GM12801 (cell line): ENCODE data around the gene KCTD19.

Source experiments
- TF ChIP-seq, protein P1 (sequence below): IDR thresholded peaks from one replicate; pipeline ENCODE4 v1.5.1; 2011; ENCODE audit warnings: control low read depth; ENCODE audit not compliant: insufficient read length; ENCODE audit errors: extremely low read depth

Gene KCTD19

DNA sequence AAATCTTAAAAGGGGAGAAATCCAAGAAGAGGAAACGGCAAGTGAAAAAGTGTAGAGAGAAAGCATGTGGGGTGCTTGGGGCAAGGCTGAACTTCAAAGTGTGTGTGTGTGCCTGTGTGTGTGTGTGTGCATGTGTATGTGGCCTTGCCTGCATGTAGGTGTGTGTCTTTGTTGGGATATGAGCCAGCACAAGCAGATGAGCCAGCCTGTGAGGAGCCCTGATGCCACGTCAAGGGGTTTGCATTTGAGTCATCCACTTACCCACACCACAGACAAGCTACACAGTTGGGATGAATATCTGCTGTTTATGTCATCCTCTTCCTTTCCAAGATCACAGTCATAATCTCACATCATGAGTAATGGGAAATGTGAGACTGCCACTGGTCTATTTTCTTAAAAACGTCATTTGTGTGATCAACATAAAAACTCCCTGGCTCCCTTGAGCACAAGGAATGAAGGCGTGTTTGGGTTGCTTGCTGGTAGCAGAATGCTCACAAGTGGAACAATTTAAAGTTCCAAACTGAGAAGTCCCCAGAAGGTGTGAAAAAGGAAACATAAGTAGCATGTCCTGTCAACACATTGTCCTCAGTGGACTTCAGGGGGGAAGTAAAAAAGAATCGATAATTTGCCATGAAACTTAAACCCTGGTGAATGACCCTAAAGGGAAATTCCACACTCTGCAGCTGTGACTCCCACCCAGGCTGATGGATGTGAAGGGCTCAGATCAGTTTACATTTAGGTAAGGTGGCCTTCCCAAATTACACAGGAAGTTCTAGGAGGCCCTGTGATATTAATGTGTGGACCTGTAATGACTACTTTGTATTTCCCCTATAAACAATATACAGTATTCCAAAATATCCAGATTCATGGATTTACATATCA, 14.7 kb downstream of the KCTD19 start:
- TF ChIP-seq, protein P1, sequence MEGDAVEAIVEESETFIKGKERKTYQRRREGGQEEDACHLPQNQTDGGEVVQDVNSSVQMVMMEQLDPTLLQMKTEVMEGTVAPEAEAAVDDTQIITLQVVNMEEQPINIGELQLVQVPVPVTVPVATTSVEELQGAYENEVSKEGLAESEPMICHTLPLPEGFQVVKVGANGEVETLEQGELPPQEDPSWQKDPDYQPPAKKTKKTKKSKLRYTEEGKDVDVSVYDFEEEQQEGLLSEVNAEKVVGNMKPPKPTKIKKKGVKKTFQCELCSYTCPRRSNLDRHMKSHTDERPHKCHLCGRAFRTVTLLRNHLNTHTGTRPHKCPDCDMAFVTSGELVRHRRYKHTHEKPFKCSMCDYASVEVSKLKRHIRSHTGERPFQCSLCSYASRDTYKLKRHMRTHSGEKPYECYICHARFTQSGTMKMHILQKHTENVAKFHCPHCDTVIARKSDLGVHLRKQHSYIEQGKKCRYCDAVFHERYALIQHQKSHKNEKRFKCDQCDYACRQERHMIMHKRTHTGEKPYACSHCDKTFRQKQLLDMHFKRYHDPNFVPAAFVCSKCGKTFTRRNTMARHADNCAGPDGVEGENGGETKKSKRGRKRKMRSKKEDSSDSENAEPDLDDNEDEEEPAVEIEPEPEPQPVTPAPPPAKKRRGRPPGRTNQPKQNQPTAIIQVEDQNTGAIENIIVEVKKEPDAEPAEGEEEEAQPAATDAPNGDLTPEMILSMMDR, result no peak

- TF ChIP-seq, protein P1, result no peak
Measured at GRCh38 chr16:67310561-67310960, 16.0 kb downstream of the KCTD19 start.

GRCh38 chr16:67305216-67306071, 21.1 kb downstream of the KCTD19 start:
- TF ChIP-seq, protein P1, result no peak

- TF ChIP-seq, protein P1, result no peak
Measured at GRCh38 chr16:67304020-67304419, 22.5 kb downstream of the KCTD19 start.

DNA sequence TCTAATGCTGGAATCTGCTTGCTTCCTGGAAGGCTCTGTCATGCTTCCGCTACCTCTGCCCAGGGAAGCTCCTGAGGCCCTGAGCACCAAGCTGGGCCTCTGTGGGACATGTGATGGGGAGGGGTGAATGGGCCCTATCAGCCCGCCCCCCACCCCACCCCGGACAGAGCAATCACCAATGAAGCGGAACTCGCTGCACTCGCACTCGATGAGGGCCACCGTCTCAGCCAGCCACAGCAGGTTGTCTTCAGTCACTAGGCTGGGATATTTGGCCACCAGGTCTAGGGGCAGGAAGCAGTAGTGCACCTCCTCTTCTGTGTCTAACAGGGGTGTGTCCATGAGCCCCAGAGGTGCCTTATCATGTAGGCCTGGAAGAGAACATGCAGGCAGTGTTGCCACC, 23.6 kb downstream of the KCTD19 start:
- TF ChIP-seq, protein P1, result no peak

- TF ChIP-seq, protein P1, result no peak
Measured at GRCh38 chr16:67302076-67302475, 24.5 kb downstream of the KCTD19 start.

GRCh38 chr16:67301080-67301782, 25.3 kb downstream of the KCTD19 start:
- TF ChIP-seq, protein P1, result no peak
